ENCODE results near the gene CYP1B1. TPM values are rescaled to one million over a fixed set of nuclear protein-coding genes. Genes with fewer than 3 reads are reported as not detected.
A peak's percentile ranks its signal among the peaks of the same experiment; 100 is the strongest.

Gene CYP1B1
- total and polyA plus RNA-seq, 7 experiments from 2014 or later, result 0.05 to 24.9 (median 6.6) TPM; not detected in 1

DNA sequence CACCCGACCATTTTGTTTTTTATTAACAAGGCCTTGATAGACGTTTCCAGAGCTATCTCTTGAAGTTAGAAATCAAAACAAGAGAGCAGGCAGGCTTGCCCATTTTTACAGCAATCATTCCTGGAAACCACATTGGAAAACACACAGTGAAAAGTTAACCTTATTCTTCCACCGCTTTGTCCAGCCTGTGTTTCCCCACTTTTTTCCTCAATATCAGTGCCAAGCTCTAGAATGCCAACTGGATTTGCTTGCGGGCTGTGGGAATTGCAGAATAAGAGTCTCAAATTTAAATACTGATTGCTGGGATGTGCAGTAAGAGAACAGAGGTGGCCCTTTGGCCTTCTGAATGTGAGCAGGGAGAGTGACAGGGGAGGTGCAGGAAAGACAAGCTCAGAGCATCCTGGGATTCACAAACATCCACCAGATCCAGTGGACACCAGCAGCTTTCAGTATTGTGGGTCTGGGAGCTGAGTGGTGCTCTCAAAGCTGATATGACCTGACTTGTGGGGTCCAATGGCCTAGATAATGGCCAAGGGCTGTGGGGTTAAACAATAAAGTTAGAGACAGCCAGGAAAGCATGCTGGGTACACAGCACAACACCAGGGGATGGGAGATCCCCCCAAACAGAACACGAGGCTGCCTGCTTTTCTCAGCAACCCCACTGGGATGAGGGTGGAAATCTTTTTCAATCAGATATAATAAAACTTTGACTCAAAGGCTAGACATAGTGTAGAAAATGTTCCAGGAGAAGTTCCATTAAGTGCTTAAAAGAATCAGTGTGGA, 15.5 kb downstream of the CYP1B1 start:
- peaks cover under 1 to 23% (median 15%) of the 10 kb centered on the region in 5 donors for H3K27me3 Mint-ChIP-seq
- H3K4me3 Mint-ChIP-seq, result no peak overlapping the region
- H3K9me3 Mint-ChIP-seq, result peaks cover 0 to 5% (median 0%) of the 10 kb centered on the region in 11 donors
- Histone ChIP-seq H3K4me3 (ENCODE audit: low read length) (no peak overlapping the region), H3K9me3 (ENCODE audit: control insufficient read depth in 2 of 3, low read length in 3 of 3) (no peaks in the 10 kb centered on the region), H3K27ac (ENCODE audit: low read depth, low read length) (no peak overlapping the region), H3K36me3 (ENCODE audit: control insufficient read depth in 2 of 3, insufficient read depth in 3 of 3, low read length in 3 of 3) (no peaks in the 10 kb centered on the region), H3K4me1 (ENCODE audit: control insufficient read depth in 2 of 2, insufficient read depth in 2 of 2, low read length in 2 of 2) (no peaks in the 10 kb centered on the region), H3K27me3 (ENCODE audit: control insufficient read depth in 2 of 2, insufficient read depth in 2 of 2, low read length in 2 of 2) (no peaks in the 10 kb centered on the region)
- peak overlapping the region in 1 of 9 donors; percentile 12 for H3K27ac Mint-ChIP-seq
- intact Hi-C loops (cut with micrococcal nuclease), result no loop called here
- no peak for ATAC-seq
- no peak for DNase-seq
- POLR2A ChIA-PET, result no interaction called here
- CTCF ChIA-PET, result no interaction called here
- H3K4me1 Mint-ChIP-seq, result peaks cover 0 to 14% (median 3%) of the 10 kb centered on the region in 7 donors
- peaks cover 0 to 2% (median 0%) of the 10 kb centered on the region in 5 donors for H3K36me3 Mint-ChIP-seq

DNA sequence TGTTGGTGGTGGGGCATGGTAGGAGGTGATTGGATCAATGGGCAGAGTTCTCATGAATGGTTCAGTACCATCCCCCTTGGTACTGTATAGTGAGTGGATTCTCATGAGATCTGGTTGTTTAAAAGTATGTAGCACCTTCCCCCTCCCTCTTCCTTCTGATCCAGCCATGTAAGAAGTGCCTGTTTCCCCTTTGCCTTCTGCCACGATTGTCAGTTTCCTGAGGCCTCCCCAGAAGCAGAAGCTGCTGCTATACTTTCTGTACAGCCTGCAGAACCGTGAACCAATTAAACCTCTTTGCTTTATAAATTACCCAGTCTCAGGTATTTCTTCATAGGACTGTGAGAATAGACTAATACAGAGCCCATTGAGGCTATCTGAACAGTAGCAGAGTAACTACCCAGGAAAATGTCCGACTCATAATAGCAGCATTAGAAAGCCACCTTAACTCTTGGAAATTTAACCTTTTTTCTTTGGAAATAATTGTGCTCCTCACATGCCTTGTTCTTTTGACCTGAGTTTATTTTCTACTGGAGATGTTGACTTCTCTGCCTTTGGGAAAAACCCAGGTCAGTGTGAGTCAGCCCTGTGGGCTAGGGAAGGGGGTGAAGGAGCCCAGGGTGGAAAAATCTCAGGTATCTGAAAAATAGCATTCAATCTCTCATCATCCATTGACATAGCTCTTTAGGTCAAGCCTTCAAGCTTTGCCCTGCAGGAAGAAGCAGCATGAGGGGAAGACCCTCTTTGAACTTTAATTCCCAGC, 18.1 kb downstream of the CYP1B1 start:
- no peak overlapping the region for H3K4me3 Mint-ChIP-seq
- H3K27ac ChIP-seq (ENCODE audit: low read depth, low read length), result no peak overlapping the region
- no peak for DNase-seq
- H3K4me1 ChIP-seq (ENCODE audit: control insufficient read depth in 2 of 2, insufficient read depth in 2 of 2, low read length in 2 of 2), result no peaks in the 10 kb centered on the region
- H3K36me3 Mint-ChIP-seq, result peaks cover 0 to 2% (median 0%) of the 10 kb centered on the region in 5 donors
- H3K4me3 ChIP-seq (ENCODE audit: low read length), result no peak overlapping the region
- H3K9me3 ChIP-seq (ENCODE audit: control insufficient read depth in 2 of 3, low read length in 3 of 3), result no peaks in the 10 kb centered on the region
- POLR2A ChIA-PET, result no interaction called here
- intact Hi-C loops (cut with micrococcal nuclease), result no loop called here
- CTCF ChIA-PET, result no interaction called here
- H3K9me3 Mint-ChIP-seq, result peaks cover 0 to 5% (median 0%) of the 10 kb centered on the region in 11 donors
- H3K27ac Mint-ChIP-seq, result peak overlapping the region in 1 of 9 donors; percentile 22
- H3K36me3 ChIP-seq (ENCODE audit: control insufficient read depth in 2 of 3, insufficient read depth in 3 of 3, low read length in 3 of 3), result no peaks in the 10 kb centered on the region
- no peak for ATAC-seq
- H3K27me3 Mint-ChIP-seq, result peaks cover 11 to 25% (median 13%) of the 10 kb centered on the region in 5 donors
- H3K27me3 ChIP-seq (ENCODE audit: control insufficient read depth in 2 of 2, insufficient read depth in 2 of 2, low read length in 2 of 2), result no peaks in the 10 kb centered on the region
- H3K4me1 Mint-ChIP-seq, result peaks cover 0 to 14% (median 3%) of the 10 kb centered on the region in 7 donors

DNA sequence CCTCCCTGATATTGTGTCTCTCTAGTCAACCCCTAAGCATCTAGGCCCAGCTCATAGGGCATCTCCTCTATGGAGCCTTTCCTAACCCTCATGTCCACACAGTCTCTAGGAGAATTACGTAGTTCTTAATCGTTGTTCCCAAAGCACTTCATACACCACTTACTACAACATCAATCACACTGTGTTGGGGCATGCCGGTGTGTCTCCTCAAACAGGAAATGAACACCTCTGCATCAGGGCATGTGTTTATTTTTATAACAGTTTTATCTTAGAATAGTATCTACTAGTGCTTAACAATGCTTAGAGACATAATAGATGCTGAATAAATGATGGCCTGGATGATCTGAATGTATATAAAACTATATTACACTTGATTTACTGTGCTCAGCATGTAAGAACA, 19.7 kb downstream of the CYP1B1 start:
- Mint-ChIP-seq H3K4me1 (peaks cover 0 to 14% (median 3%) of the 10 kb centered on the region in 7 donors), H3K27me3 (peaks cover 6 to 26% (median 22%) of the 10 kb centered on the region in 5 donors), H3K9me3 (peaks cover 0 to 2% (median 0%) of the 10 kb centered on the region in 11 donors), H3K4me3 (no peak overlapping the region), H3K27ac (no peak overlapping the region), H3K36me3 (no peaks in the 10 kb centered on the region)
- Histone ChIP-seq H3K27ac (ENCODE audit: low read depth, low read length) (no peak overlapping the region), H3K9me3 (ENCODE audit: control insufficient read depth in 2 of 3, low read length in 3 of 3) (no peaks in the 10 kb centered on the region), H3K4me3 (ENCODE audit: low read length) (no peak overlapping the region), H3K27me3 (ENCODE audit: control insufficient read depth in 2 of 2, insufficient read depth in 2 of 2, low read length in 2 of 2) (no peaks in the 10 kb centered on the region), H3K4me1 (ENCODE audit: control insufficient read depth in 2 of 2, insufficient read depth in 2 of 2, low read length in 2 of 2) (no peaks in the 10 kb centered on the region), H3K36me3 (ENCODE audit: control insufficient read depth in 2 of 3, insufficient read depth in 3 of 3, low read length in 3 of 3) (no peaks in the 10 kb centered on the region)
- DNase-seq (no peak), ATAC-seq (no peak)
- intact Hi-C loops (cut with micrococcal nuclease), result no loop called here
- POLR2A ChIA-PET, result no interaction called here
- CTCF ChIA-PET, result no interaction called here

DNA sequence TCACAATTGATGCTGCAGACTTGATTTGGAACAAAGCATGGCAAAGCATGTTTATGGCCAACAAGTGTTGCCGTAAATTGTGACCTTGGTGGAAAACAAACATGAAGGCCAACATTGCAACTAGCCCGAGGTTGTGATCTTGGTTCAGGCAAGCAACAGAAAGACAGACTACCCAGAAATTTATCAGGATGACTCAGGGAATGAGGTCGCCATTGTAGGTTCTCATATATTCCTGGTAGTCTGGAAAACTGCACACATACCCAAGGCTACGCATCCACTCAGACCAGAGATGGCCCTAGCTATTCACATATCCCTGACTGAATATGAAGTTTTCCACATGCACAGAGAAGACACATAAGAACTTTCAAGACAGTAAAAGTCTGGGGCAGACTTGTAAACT, 30.1 kb downstream of the CYP1B1 start:
- H3K27me3 Mint-ChIP-seq, result peaks cover 7 to 36% (median 20%) of the 10 kb centered on the region in 5 donors
- peaks cover 0 to 1% (median 0%) of the 10 kb centered on the region in 7 donors for H3K4me1 Mint-ChIP-seq
- peaks cover 0 to 3% (median 0%) of the 10 kb centered on the region in 11 donors for H3K9me3 Mint-ChIP-seq
- no peaks in the 10 kb centered on the region for H3K4me1 ChIP-seq (ENCODE audit: control insufficient read depth in 2 of 2, insufficient read depth in 2 of 2, low read length in 2 of 2)
- no peak overlapping the region for H3K4me3 Mint-ChIP-seq
- ChIA-PET CTCF (no interaction called here), POLR2A (no interaction called here)
- DNase-seq (no peak), ATAC-seq (no peak)
- no peak overlapping the region for H3K4me3 ChIP-seq (ENCODE audit: low read length)
- no peak overlapping the region for H3K27ac ChIP-seq (ENCODE audit: low read depth, low read length)
- no peaks in the 10 kb centered on the region for H3K36me3 ChIP-seq (ENCODE audit: control insufficient read depth in 2 of 3, insufficient read depth in 3 of 3, low read length in 3 of 3)
- intact Hi-C loops (cut with micrococcal nuclease), result no loop called here
- no peaks in the 10 kb centered on the region for H3K27me3 ChIP-seq (ENCODE audit: control insufficient read depth in 2 of 2, insufficient read depth in 2 of 2, low read length in 2 of 2)
- H3K36me3 Mint-ChIP-seq, result peaks cover 0 to 4% (median 0%) of the 10 kb centered on the region in 5 donors
- H3K27ac Mint-ChIP-seq, result no peak overlapping the region
- no peaks in the 10 kb centered on the region for H3K9me3 ChIP-seq (ENCODE audit: control insufficient read depth in 2 of 3, low read length in 3 of 3)

DNA sequence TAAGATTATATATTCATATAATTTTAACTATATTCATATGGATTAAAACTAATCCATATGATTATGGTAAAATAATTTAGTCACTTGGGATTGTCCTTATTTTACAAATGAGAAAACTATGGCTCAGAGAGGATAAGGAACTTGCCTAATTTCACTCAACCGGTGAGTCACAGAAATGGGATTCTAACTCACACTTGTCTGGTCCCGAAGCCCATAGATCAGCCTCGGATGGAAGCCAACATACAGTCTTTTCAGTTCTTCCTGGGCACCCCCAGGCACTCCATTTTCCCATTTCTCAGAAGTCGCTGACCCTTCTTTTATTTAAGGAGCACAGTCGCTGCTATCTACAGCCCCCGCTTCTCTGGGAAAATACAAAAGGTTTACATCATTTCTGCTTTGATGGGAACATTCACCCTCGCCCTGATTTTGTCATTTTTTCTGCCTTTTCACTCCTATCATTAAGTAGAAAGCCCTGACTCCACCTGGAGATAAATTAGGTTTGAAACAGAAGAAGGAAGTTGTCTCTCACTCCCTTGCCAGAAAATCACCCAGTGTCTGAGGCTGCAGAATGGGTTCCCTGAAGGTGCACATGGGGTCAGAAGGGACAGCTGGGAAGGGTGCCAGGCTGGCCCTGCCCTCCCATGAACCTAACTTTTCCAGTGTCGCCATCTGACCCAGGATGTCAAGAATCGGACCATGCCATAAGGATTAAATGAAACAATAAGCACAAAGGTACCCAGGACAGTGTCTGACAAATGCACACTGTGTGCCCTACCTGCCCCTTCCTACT, 36.6 kb downstream of the CYP1B1 start:
- no peak for DNase-seq
- ChIA-PET POLR2A (no interaction called here), CTCF (no interaction called here)
- H3K4me3 ChIP-seq (ENCODE audit: low read length), result no peak overlapping the region
- H3K27ac ChIP-seq (ENCODE audit: low read depth, low read length), result no peak overlapping the region
- peaks cover 0 to 5% of the 10 kb centered on the region in 2 donors for H3K27me3 ChIP-seq (ENCODE audit: control insufficient read depth in 2 of 2, insufficient read depth in 2 of 2, low read length in 2 of 2)
- H3K9me3 Mint-ChIP-seq, result peaks cover 0 to 3% (median 0%) of the 10 kb centered on the region in 11 donors
- H3K27me3 Mint-ChIP-seq, result peaks cover 38 to 65% (median 51%) of the 10 kb centered on the region in 5 donors
- no peak overlapping the region for H3K4me3 Mint-ChIP-seq
- no peaks in the 10 kb centered on the region for H3K36me3 ChIP-seq (ENCODE audit: control insufficient read depth in 2 of 3, insufficient read depth in 3 of 3, low read length in 3 of 3)
- peaks cover 0 to 9% (median 6%) of the 10 kb centered on the region in 7 donors for H3K4me1 Mint-ChIP-seq
- no peaks in the 10 kb centered on the region for H3K4me1 ChIP-seq (ENCODE audit: control insufficient read depth in 2 of 2, insufficient read depth in 2 of 2, low read length in 2 of 2)
- intact Hi-C loops (cut with micrococcal nuclease), result no loop called here
- no peak overlapping the region for H3K27ac Mint-ChIP-seq
- ATAC-seq, result no peak
- no peaks in the 10 kb centered on the region for H3K9me3 ChIP-seq (ENCODE audit: control insufficient read depth in 2 of 3, low read length in 3 of 3)
- H3K36me3 Mint-ChIP-seq, result peaks cover 0 to 4% (median 0%) of the 10 kb centered on the region in 5 donors

DNA sequence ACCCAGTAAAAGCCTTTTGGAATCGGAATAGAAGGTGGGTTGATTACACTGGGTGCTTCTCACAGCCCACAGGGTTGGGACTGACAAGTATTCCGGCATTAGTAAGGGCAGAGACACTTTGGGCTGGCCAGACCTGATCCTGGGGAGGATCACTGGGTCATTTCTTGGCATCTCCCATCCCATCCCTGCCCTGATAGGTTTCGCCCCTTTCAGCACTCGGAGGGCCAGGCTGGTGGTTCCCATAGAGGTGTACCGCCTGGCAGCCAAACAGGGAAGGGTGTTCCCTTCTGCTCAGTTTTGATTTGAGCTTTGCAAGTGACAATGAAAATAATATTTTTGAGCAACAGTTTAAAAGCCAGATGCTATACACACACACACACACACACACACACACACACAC, 37.3 kb downstream of the CYP1B1 start:
- intact Hi-C loops (cut with micrococcal nuclease), result no loop called here
- peak overlapping the region in 1 of 10 donors; percentile 74 for H3K4me3 Mint-ChIP-seq
- DNase-seq (no peak), ATAC-seq (no peak)
- H3K4me1 Mint-ChIP-seq, result peaks cover 0 to 9% (median 6%) of the 10 kb centered on the region in 7 donors
- Histone ChIP-seq H3K27me3 (ENCODE audit: control insufficient read depth in 2 of 2, insufficient read depth in 2 of 2, low read length in 2 of 2) (peaks cover 0 to 7% of the 10 kb centered on the region in 2 donors), H3K36me3 (ENCODE audit: control insufficient read depth in 2 of 3, insufficient read depth in 3 of 3, low read length in 3 of 3) (no peaks in the 10 kb centered on the region), H3K9me3 (ENCODE audit: control insufficient read depth in 2 of 3, low read length in 3 of 3) (no peaks in the 10 kb centered on the region), H3K27ac (ENCODE audit: low read depth, low read length) (no peak overlapping the region), H3K4me1 (ENCODE audit: control insufficient read depth in 2 of 2, insufficient read depth in 2 of 2, low read length in 2 of 2) (no peaks in the 10 kb centered on the region), H3K4me3 (ENCODE audit: low read length) (no peak overlapping the region)
- POLR2A ChIA-PET, result no interaction called here
- CTCF ChIA-PET, result no interaction called here
- peaks cover 0 to 3% (median 0%) of the 10 kb centered on the region in 11 donors for H3K9me3 Mint-ChIP-seq
- no peak overlapping the region for H3K27ac Mint-ChIP-seq
- peaks cover 0 to 4% (median 0%) of the 10 kb centered on the region in 5 donors for H3K36me3 Mint-ChIP-seq
- peaks cover 41 to 67% (median 53%) of the 10 kb centered on the region in 5 donors for H3K27me3 Mint-ChIP-seq
